Transverse colon (tissue), 4 donors: Measurements from ENCODE around the gene TNFRSF11A. TPM values are rescaled to one million over a fixed set of nuclear protein-coding genes. Genes with fewer than 3 reads are reported as not detected.

ENCODE experiments used
- DNase-seq: peaks from one replicate; pipeline ENCODE4 v3.0.0-alpha.2; 2019
- H3K27ac ChIP-seq, 4 donors: fragments of 200-600 bp; sonication (generic); 2 replicates each; pipeline ENCODE4 v1.5.1; 2016 to 2018; ENCODE audit warnings: inconsistent platforms in 4 of 4
- H3K27me3 ChIP-seq: fragments of 200-600 bp; sonication (generic); 2 replicates; pipeline ENCODE4 v1.5.1; 2017; ENCODE audit warnings: inconsistent platforms
- H3K36me3 ChIP-seq, 4 donors: fragments of 200-600 bp; sonication (generic); 2 replicates each; pipeline ENCODE4 v1.5.1; 2017 to 2019; ENCODE audit warnings: inconsistent platforms in 4 of 4
- H3K4me1 ChIP-seq, 4 donors: fragments of 200-600 bp; sonication (generic); 2 replicates each; pipeline ENCODE4 v1.5.1; 2017 to 2020; ENCODE audit warnings: inconsistent platforms in 4 of 4
- H3K4me3 ChIP-seq, 4 donors: fragments of 200-600 bp; sonication (generic); 1 replicate in 1 of 4; 2 replicates in 3 of 4; pipeline versions ENCODE4 v1.5.1 to v1.6.1; 2017 to 2019; ENCODE audit warnings: inconsistent platforms in 4 of 4
- H3K9me3 ChIP-seq, 2 donors: fragments of 200-600 bp; sonication (generic); 2 replicates each; pipeline ENCODE4 v1.5.1; 2017 to 2019; ENCODE audit warnings: inconsistent platforms in 2 of 2
- EP300 ChIP-seq: sonication (generic); formaldehyde crosslinking; IDR thresholded peaks from one replicate; pipeline ENCODE4 v1.6.1; 2017; ENCODE audit warnings: antibody characterized with exemption, low read depth
- POLR2A ChIP-seq: fragments of 450-650 bp; IDR thresholded peaks from one replicate; pipeline ENCODE4 v1.6.1; 2016; ENCODE audit warnings: antibody characterized with exemption, mild to moderate bottlenecking, moderate library complexity
- POLR2AphosphoS5 ChIP-seq, 3 donors: sonication (generic); formaldehyde crosslinking; IDR thresholded peaks; one replicate each; pipeline ENCODE4 v1.6.1; 2016; ENCODE audit warnings: antibody characterized with exemption in 3 of 3
- WGBS, 2 donors: methylation state at CpG; one replicate each; pipeline ENCODE4 v1.1.5; 2018; ENCODE audit warnings: low coverage in 1 of 2; 5-methylcytosine and 5-hydroxymethylcytosine counted together
- in situ Hi-C, 4 donors: fragments of 200-750 bp; cut with MboI; loops; one replicate each; pipeline versions ENCODE4 v1.15.0 to v1.15.1; 2017; ENCODE audit warnings: low sequenced_read_pairs in 3 of 4, low pct_ligation_motif_present in 1 of 4, low pct_unique_long_range_greater_than_20kb in 1 of 4
- intact Hi-C: fragments of 100-400 bp; cut with DNase I; formaldehyde crosslinking; loops from one replicate; pipeline ENCODE4 v1.15.1; 2023; ENCODE audit warnings: low total_unique reads
- small RNA-seq, 4 donors: library from RNA; depleted of rRNA; stranded (forward); fragments of <200 nt; gene quantifications; one replicate each; pipeline ENCODE3, GENCODE V24; 2016
- total RNA-seq, 4 donors: library from RNA; depleted of rRNA; stranded (reverse); fragments of >200 nt; gene quantifications; one replicate each; pipeline ENCODE4 v1.1.0, GENCODE V29; 2016
- TF ChIP-seq, protein P1 (sequence below), 5 experiments: fragments of 200-600 bp in 3 of 5; fragments of 450-650 bp in 2 of 5; sonication (generic) in 3 of 5; IDR thresholded peaks; 1 replicate in 2 of 5; 2 replicates in 3 of 5; pipeline ENCODE4 v1.5.1; 2016 to 2017; ENCODE audit warnings: antibody characterized with exemption in 5 of 5, inconsistent platforms in 3 of 5, mild to moderate bottlenecking in 2 of 5, moderate library complexity in 1 of 5

TNFRSF11A gene
- total RNA-seq, 4 donors from 2014 or later, result 23.9 to 59.9 (median 31.6) TPM

DNA sequence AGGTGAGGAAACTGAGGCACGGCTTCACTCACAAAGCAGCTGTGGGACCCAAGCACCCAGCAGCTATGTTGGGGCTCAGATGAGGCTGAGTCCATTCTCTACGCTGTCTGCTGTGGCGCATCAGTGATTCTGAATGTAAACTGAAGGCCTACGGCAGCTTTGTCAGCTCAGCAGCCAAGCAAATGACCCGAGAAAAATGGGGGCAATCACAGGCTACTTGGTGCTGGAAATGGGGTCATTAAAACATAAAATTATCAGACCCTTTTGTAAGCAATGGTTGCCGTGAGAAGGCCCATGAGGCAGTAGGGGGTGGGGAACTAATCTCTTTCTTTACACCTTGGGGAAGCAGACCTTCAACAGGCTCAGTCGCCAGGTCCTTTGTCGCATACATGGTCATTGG lies 113.8 kb downstream of the TNFRSF11A start:
- H3K27me3 ChIP-seq, result no peaks in the 10 kb centered on the region
- peaks cover 0 to 42% (median 37%) of the 10 kb centered on the region in 4 donors for H3K4me1 ChIP-seq
- 60 to 95% methylated on average over 2 to 8 of the region's 8 CpGs for WGBS, 2 donors
- H3K27ac ChIP-seq, result no peak overlapping the region
- H3K4me3 ChIP-seq, result no peak overlapping the region
- DNase-seq, result no peak
- intact Hi-C loops, result no loop called here
- no peaks in the 10 kb centered on the region for H3K9me3 ChIP-seq
- TF ChIP-seq POLR2A (no peak), EP300 (no peak), POLR2AphosphoS5 (IDR thresholded peaks at IDR 0.05) (no peak)
- TF ChIP-seq, protein P1, sequence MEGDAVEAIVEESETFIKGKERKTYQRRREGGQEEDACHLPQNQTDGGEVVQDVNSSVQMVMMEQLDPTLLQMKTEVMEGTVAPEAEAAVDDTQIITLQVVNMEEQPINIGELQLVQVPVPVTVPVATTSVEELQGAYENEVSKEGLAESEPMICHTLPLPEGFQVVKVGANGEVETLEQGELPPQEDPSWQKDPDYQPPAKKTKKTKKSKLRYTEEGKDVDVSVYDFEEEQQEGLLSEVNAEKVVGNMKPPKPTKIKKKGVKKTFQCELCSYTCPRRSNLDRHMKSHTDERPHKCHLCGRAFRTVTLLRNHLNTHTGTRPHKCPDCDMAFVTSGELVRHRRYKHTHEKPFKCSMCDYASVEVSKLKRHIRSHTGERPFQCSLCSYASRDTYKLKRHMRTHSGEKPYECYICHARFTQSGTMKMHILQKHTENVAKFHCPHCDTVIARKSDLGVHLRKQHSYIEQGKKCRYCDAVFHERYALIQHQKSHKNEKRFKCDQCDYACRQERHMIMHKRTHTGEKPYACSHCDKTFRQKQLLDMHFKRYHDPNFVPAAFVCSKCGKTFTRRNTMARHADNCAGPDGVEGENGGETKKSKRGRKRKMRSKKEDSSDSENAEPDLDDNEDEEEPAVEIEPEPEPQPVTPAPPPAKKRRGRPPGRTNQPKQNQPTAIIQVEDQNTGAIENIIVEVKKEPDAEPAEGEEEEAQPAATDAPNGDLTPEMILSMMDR (IDR thresholded peaks at IDR 0.05), result no peak
- in situ Hi-C loops, result loop anchor here in 1 of 4 donors (25.0 kb wide), 1 partner anchor 148 kb away; no protein-coding TSS in a partner anchor
- no peaks in the 10 kb centered on the region for H3K36me3 ChIP-seq

Small RNA genes lying within 50 kb of the gene (small RNA-seq; reads per million reads assigned to genes)
- gene AC100843.2, result 0 reads per million in 4 donors
- gene RF00019, result 0 reads per million in 4 donors

Other genes starting within 250 kb of the TNFRSF11A start
- 100 to 1,000 TPM in 1 of 4 donors, 10 to 100 TPM in 3; 15.3 to 105 (median 42.3) TPM for gene PIGN, start 138.3 kb upstream of the TNFRSF11A start, total RNA-seq
- 100 to 1,000 TPM in 1 of 4 donors, 10 to 100 TPM in 3; 37.0 to 117 (median 68.7) TPM for gene RELCH, start 138.1 kb upstream of the TNFRSF11A start, total RNA-seq
- 10 to 100 TPM; 17.6 to 36.6 (median 22.4) TPM for gene ZCCHC2, start 197.7 kb downstream of the TNFRSF11A start, total RNA-seq